ENCODE data around the gene SORCS3. TPM values are rescaled to one million over a fixed set of nuclear protein-coding genes. Genes with fewer than 3 reads are reported as not detected.

The SORCS3 gene
- total RNA-seq, 4 donors from 2014 or later: 0.12 to 0.32 (median 0.15) TPM; not detected in 1

DNA sequence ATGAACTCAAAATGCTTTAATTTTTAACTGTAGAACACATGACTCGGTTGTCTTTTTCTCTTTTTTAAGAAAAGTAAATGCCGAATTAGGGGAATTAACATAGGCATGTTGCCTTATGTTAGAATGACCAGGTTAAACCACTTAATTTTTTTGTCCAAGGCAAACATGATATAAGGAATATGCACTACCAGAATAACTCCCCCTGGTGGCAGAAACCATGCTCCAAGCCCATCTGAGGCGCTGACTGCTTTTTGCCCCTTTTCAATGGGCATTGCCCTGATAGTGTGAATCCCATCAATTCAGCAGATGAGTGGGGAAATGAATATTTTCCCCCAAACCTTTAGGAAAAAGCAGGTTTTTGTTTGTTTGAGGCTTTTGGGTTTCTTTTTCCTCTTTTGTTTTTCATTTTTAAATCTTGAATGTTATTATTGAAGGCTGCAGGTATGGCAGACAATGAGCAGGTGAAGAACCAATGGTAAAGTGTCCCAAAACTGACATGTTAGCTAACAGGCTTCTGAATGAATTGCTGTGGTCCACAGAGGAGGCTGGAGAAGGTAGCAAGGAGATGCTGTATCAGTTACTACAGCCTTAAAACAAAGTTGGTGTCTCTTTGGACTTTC is 284.3 kb downstream of the SORCS3 start:
- peak in 1 of 2 donors; percentile 19 for DNase-seq (ENCODE audit: low spot score in 2 of 2)
- intact Hi-C loops (cut with DNase I; ENCODE audit: low total_unique reads): no loop called here
- H3K4me3 ChIP-seq (ENCODE audit: low read depth, poor library complexity, severe bottlenecking): no peak overlapping the region
- 36 to 55% methylated on average over 3 of the region's 3 CpGs for WGBS, 2 donors
- no peak for TF ChIP-seq POLR2A (IDR thresholded peaks at IDR 0.05)
- TF ChIP-seq, protein P1, sequence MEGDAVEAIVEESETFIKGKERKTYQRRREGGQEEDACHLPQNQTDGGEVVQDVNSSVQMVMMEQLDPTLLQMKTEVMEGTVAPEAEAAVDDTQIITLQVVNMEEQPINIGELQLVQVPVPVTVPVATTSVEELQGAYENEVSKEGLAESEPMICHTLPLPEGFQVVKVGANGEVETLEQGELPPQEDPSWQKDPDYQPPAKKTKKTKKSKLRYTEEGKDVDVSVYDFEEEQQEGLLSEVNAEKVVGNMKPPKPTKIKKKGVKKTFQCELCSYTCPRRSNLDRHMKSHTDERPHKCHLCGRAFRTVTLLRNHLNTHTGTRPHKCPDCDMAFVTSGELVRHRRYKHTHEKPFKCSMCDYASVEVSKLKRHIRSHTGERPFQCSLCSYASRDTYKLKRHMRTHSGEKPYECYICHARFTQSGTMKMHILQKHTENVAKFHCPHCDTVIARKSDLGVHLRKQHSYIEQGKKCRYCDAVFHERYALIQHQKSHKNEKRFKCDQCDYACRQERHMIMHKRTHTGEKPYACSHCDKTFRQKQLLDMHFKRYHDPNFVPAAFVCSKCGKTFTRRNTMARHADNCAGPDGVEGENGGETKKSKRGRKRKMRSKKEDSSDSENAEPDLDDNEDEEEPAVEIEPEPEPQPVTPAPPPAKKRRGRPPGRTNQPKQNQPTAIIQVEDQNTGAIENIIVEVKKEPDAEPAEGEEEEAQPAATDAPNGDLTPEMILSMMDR (IDR thresholded peaks at IDR 0.05): no peak

DNA sequence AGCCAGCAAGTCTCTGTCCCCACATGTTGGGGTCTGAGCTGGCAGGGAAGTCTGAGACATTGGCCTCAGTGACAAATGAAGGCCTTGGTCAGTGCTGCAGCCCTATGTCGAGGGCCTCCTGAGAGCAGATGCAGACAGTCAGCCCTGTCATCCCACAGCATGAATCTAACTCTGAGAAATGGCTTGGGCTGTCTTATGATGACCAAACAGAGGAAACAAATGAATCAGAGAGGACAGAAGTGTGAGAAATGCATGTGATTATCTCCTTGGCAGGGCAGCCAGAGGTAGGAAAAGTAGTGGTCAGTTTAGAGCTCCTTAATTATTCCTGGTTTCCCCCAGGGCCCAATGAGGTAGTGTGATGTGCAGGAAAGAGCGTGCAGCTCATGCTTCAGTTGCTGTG is 287.6 kb downstream of the SORCS3 start:
- DNase-seq (ENCODE audit: low spot score in 2 of 2): no peak
- intact Hi-C loops (cut with DNase I; ENCODE audit: low total_unique reads): no loop called here
- no peak overlapping the region for H3K4me3 ChIP-seq (ENCODE audit: low read depth, poor library complexity, severe bottlenecking)
- TF ChIP-seq, protein P1 (IDR thresholded peaks at IDR 0.05): no peak
- no peak for TF ChIP-seq POLR2A (IDR thresholded peaks at IDR 0.05)
- WGBS, 2 donors: 77 to 85% methylated on average over 2 of the region's 2 CpGs

DNA sequence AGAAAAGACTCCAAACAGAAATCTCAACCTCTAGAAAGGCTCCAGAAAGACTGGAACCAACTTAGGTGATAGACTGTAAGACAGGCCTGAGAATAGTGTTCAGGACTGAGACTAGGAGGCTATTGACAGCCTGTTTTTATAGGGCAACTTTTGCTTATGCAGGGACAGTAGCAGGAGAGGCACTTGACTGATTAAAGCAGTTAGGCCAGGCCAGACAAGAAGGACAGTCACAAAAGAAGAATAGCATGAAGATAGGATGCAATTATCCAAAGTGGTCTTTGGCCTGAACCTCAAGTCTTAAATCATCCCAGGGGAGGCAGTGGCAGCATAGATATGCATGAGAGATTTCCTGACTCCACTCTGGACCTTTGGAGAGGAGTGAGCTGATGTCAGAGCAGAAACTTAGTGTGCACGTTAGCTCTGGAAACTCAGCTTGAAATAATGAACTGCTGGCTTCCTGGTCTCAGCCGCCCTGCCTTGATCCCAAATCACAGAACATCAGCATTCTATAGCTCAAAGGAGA is 290.6 kb downstream of the SORCS3 start:
- TF ChIP-seq POLR2A (IDR thresholded peaks at IDR 0.05): no peak
- TF ChIP-seq, protein P1 (IDR thresholded peaks at IDR 0.05): no peak
- H3K4me3 ChIP-seq (ENCODE audit: low read depth, poor library complexity, severe bottlenecking): no peak overlapping the region
- DNase-seq (ENCODE audit: low spot score in 2 of 2): no peak
- 52 to 71% methylated on average over 2 of the region's 2 CpGs for WGBS, 2 donors
- intact Hi-C loops (cut with DNase I; ENCODE audit: low total_unique reads): no loop called here

DNA sequence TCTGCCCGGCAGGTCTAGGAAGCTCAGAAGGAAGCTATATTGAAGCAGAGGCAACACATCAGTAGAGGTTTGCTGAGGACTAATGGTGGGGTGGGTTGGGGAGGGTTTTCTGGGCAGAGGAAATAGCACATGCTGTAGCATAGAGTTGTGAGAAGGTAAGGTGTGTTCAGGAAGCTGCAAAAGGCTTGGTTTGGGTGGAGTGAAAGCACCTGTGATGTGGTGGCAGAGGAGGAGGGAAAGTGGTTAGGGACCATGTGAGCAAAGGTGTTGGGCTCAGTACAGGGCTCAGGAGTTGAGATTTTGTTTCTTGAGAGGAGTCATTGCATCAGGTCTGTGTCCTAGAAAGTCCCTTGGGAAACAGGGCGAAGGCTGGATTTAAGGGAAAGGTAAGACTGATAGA is 294.6 kb downstream of the SORCS3 start:
- 23 to 78% methylated on average over 2 of the region's 2 CpGs for WGBS, 2 donors
- no peak overlapping the region for H3K4me3 ChIP-seq (ENCODE audit: low read depth, poor library complexity, severe bottlenecking)
- no peak for TF ChIP-seq POLR2A (IDR thresholded peaks at IDR 0.05)
- TF ChIP-seq, protein P1 (IDR thresholded peaks at IDR 0.05): no peak
- intact Hi-C loops (cut with DNase I; ENCODE audit: low total_unique reads): no loop called here
- DNase-seq (ENCODE audit: low spot score in 2 of 2): no peak

DNA sequence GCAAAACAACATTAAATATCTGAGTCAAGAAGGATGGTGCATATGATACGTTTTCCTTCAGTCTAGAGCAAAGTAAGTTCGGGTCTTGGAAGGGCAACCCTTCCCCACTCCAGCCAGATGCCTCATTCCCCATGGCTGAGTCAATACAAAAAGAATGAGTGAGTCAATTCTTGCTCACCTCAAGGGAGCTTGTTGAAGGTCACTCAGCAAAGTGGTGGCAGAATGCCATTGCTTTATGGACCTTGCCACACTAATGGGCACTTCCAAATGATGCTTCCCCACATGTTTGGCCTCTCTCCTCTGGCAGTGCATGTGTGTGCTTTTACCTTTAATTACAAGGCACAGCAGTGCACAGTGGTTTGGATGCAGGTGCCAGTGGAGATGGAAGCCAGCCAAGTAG is 296.5 kb downstream of the SORCS3 start:
- no peak for DNase-seq (ENCODE audit: low spot score in 2 of 2)
- TF ChIP-seq, protein P1 (IDR thresholded peaks at IDR 0.05): no peak
- no peak for TF ChIP-seq POLR2A (IDR thresholded peaks at IDR 0.05)
- WGBS, 2 donors: 52 to 57% methylated on average over 2 of the region's 2 CpGs
- intact Hi-C loops (cut with DNase I; ENCODE audit: low total_unique reads): no loop called here
- H3K4me3 ChIP-seq (ENCODE audit: low read depth, poor library complexity, severe bottlenecking): no peak overlapping the region

DNA sequence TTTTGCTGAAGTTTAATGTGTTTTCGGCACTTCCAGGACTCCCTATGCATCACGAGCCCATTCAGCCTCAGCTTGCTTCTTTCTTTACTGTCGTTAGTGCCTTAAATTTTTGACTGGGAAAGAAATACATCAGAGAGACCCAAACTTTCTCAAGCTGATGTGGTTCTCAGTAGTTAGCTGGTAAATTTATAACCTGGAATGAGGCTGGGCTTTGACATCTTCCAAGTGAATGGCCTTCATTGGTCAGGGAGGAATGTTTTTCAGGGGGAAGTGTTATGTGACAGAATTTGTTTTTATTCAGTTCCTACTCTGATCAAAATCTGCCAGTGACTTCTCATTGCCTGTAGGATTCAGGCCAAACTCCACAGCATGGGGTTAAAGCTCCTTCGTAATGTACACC is 296.9 kb downstream of the SORCS3 start:
- intact Hi-C loops (cut with DNase I; ENCODE audit: low total_unique reads): no loop called here
- H3K4me3 ChIP-seq (ENCODE audit: low read depth, poor library complexity, severe bottlenecking): no peak overlapping the region
- no peak for TF ChIP-seq POLR2A (IDR thresholded peaks at IDR 0.05)
- TF ChIP-seq, protein P1 (IDR thresholded peaks at IDR 0.05): no peak
- 86 to 87% methylated on average over 4 of the region's 4 CpGs for WGBS, 2 donors
- DNase-seq (ENCODE audit: low spot score in 2 of 2): no peak

All from lower leg skin (tissue), 4 donors.